Embryonic facial prominence (tissue), 1 donor: ENCODE results near the gene ABCC2.
"Not testable (repeated sequence)": the region's sequence is repeated elsewhere in the genome, so short reads cannot be mapped to it uniquely, and the experiment has no call there.

Source experiments
- DNase-seq: peaks from one replicate; pipeline ENCODE4 v3.0.0-alpha.2; 2016; ENCODE audit errors: extremely low spot score

Gene ABCC2

DNA sequence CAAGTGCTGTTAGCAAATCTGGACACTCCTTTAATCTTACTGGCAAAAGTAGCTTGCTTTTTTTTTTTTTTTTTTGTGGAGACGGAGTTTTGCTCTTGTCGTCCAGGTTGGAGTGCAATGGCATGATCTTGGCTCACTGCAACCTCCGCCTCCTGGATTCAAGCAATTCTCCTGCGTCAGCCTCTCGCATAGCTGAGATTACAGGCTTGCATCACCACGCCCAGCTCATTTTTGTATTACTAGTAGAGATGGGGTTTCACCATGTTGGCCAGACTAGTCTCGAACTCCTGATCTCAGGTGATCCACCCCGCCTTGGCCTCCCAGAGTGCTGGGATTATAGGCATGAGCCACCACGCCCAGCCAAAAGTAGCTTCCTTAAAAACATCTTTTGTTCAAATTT lies 112.6 kb downstream of the ABCC2 start:
- DNase-seq = not testable (repeated sequence)

DNA sequence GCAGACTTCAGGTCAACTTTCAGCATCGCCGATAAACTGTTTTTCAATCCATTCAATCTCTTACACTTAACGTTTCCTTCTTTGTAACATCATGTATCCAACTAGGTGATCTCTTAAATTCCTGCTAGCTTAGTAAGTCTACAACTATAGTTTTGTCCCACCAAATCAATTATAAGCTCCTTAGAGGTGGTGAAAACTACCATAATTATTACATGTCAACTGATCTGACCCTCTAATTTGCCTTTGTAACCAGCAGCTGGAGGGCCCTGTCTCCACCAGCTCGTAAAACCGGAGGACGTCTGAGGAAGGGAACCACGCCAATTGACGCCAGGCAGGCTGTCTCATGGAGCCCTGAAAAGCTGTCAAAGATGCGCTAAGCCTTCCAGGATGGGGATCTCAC lies 113.4 kb downstream of the ABCC2 start:
- DNase-seq = no peak
